KBM-7 (cell line): ENCODE measurements around the gene KIAA1586.
"Not testable (repeated sequence)": the region's sequence is repeated elsewhere in the genome, so short reads cannot be mapped to it uniquely, and the experiment has no call there.

Source experiments
- DNase-seq: peaks from one replicate; pipeline ENCODE4 v3.0.0-alpha.2; 2015
- in situ Hi-C: fragments of 300-500 bp; cut with MboI; formaldehyde crosslinking; loops from 2 replicates; pipeline ENCODE4 v1.14.3; 2020; ENCODE audit warnings: low sequenced_read_pairs, low pct_unique_long_range_greater_than_20kb, mixed read lengths

KIAA1586 gene, protein sequence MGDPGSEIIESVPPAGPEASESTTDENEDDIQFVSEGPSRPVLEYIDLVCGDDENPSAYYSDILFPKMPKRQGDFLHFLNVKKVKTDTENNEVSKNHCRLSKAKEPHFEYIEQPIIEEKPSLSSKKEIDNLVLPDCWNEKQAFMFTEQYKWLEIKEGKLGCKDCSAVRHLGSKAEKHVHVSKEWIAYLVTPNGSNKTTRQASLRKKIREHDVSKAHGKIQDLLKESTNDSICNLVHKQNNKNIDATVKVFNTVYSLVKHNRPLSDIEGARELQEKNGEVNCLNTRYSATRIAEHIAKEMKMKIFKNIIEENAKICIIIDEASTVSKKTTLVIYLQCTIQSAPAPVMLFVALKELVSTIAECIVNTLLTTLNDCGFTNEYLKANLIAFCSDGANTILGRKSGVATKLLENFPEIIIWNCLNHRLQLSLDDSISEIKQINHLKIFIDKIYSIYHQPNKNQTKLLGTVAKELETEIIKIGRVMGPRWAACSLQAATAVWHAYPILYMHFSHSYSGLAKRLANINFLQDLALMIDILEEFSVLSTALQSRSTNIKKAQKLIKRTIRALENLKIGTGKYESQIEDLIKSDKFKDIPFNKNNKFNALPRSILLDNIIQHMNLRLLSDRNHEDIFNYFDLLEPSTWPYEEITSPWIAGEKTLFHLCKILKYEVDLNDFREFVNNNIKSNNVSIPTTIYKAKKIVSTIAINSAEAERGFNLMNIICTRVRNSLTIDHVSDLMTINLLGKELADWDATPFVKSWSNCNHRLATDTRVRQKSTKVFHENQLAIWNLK

DNA sequence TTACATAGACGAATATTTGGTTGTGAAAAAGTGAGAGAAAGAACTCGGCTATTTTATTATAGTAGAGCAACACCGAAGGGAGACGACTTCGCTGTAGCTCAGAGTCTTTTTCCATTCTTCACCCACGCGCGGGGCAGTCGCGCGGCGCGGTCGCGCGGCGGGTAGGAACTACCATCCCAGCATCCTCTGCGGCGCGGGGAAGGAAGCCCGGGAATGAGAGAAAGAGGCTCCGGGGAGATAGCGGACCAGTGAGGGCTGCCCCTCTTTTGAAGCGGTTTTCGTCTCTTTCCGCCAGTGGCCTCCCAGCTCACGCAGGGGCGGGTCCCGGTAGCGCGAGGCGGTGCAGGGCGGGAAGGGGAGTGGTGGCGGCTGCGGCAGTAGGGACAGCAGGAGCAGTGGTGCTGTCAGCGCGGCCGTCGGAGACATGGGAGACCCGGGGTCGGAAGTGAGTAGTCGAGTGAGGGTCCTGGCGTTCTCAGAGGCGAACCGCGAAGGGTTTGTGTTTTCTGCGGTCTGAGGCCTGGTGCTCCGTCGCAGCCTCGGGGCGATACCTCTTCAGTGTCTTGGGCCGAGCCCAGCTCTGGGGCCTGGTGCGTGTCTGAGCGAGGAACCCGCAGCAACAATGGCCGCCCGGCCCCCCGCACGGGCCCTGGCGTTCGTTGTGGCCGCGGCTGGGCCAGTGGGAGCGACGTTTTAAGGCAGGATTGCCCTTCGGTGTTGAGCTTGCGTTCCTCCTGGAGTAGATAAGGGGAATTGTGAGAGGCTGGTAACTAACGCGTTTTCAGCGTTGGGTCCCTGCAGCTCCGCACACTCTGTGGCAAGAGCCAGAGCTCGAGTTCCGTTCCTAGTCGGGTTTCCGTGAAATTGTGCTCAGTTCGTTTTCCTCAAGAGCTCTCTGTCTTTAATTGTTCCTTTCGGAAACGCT is at the start of gene KIAA1586:
KIAA1586 (plus strand) TSS at position 362 of the 925 bp plus-strand sequence; CDS start at position 425, 63 bp downstream.
- in situ Hi-C loops: not testable (repeated sequence)
- peak; percentile 95 for DNase-seq

DNA sequence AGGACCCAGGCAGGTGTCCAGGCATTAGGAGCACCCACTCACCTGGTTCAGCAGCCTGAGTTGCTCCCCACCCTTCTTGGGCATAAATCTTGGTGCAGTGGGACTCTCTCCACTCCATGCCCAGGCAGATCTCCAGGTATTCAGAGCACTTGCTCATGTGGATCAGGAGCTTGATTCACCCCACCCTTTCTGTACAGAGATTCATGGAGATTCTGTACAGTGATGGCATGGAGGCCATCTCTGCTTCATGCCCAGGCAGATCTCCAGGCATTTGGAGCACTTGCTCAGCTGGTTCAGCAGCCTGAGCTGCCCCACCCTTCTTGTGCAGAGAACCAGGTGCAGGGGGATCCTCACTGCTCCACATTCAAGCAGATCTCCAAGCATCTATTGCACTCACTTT is 47.4 kb upstream of the KIAA1586 start:
- DNase-seq: no peak
- in situ Hi-C loops: no loop called here

GRCh38 chr6:56999748-57000147 is 46.7 kb upstream of the KIAA1586 start:
- DNase-seq: not testable (repeated sequence)

DNA sequence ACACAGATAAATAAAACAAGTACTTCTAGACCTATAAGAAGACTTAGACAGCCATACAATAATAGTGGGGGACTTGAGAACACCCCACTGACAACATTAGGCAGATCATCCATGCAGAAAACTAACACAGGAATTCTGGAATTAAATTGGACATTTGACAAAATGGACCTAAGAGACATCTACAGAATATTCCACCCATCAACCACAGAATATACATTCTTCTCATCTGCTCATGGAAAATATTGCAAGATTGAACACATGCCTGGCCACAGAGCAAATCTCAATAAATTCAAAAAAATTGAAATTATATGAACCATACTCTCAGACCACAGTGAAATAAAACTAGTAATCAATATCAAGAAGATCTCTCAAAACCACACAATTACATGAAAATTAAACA is 44.3 kb upstream of the KIAA1586 start:
- in situ Hi-C loops: no loop called here
- no peak for DNase-seq

More at GRCh38 chr6:56999748-57000147, 46.7 kb upstream of the KIAA1586 start:
- in situ Hi-C loops: not testable (repeated sequence)

- in situ Hi-C loops: no loop called here
- no peak for DNase-seq
Observed at GRCh38 chr6:57004292-57004691, 42.2 kb upstream of the KIAA1586 start.

GRCh38 chr6:57006101-57006500 is 40.4 kb upstream of the KIAA1586 start:
- DNase-seq: no peak
- in situ Hi-C loops: no loop called here

DNA sequence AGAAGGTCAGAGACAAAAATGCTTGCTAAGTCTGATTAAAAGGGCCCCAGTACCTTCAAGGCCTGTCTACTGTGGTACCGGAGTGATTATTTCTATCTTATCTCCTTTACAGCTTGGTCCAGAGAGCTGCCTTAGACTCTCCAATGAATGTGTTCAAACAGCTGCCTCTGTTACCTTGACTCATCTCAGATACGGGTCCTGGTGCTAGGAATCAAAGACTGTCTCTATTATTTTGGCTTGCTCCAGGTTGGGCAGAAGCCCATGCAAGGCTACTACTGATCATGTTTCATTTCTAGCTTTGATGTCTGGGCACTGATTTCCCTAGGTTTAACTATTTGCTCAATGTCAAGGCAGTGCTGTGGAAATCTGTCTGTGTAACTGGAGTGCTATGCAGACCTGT is 38.4 kb upstream of the KIAA1586 start:
- in situ Hi-C loops, DNase-seq: not testable (repeated sequence)

- DNase-seq: no peak
- in situ Hi-C loops: no loop called here
Observed at GRCh38 chr6:57013521-57013926, 33.0 kb upstream of the KIAA1586 start.

GRCh38 chr6:57017069-57017468 is 29.4 kb upstream of the KIAA1586 start:
- DNase-seq: no peak
- in situ Hi-C loops: no loop called here

- in situ Hi-C loops: no loop called here
- DNase-seq: no peak
Observed at GRCh38 chr6:57017841-57018240, 28.7 kb upstream of the KIAA1586 start.

DNA sequence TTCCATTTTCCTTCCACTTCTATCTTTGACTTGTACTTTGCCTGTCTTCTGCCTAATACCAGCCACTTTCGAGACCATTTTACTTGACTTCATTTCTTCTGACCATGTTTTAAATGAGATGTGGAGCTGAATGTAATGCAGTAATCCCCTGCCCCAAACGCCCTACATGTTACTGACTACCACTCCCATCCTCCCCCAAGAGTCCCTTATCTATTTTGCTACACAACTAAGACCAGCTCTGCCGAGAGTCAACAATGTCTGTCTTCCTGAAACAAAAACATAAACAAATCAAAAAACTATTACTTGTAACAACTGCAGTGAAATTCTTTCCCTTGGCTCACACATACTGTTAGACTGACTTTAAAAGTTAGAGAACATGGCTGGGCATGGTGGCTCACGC is 27.1 kb upstream of the KIAA1586 start:
- no peak for DNase-seq
- in situ Hi-C loops: no loop called here

DNA sequence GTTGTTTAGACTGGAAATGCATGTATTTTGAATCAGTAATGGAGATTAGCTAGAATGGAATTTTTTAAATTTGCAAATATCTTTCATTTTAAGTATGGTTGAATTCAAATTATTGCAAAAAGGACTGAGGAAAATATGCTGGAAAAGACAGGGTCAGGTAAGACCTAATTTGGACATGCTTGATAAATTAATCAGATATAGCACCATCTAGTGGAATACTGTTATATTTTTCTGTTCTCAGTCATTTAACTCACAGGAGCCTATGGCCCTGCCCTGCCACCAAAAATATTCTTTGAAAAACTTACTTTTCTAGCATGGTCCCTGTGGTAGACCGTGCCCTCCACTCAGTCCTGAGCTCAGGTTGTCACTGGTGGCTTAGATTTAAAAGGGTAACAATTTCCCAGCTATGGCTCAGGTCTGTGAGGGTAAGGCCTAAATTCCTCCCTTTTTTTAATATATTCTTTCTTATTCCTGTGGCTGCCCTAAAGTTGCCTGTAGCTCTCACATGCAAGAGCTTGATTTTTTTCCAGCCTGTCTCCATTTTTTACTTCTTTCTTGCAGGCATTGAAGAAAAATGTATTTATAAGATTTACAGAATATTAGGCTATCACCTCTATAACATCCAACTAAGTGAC is 25.3 kb upstream of the KIAA1586 start:
- peak; percentile 65 for DNase-seq
- in situ Hi-C loops: no loop called here

DNA sequence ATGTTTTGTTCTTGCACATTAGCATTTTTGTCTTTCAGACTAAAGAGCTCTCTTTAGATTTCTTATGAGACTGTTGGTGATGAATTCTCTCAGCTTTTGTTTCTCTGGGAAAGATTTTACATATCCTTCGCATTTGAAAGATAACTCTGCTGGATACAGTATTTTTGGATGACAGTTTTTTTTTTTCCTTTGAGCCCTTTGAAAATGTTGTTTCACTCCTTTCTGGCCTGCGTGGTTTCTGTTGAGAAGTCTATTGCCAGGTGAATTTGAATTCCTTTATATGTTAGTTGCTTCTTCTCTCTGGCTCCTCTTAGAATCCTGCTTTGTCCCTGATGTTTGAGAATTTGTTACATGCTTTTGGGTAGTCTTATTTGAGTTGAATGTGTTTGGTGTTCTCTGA is 22.2 kb upstream of the KIAA1586 start:
- no peak for DNase-seq
- in situ Hi-C loops: no loop called here

DNA sequence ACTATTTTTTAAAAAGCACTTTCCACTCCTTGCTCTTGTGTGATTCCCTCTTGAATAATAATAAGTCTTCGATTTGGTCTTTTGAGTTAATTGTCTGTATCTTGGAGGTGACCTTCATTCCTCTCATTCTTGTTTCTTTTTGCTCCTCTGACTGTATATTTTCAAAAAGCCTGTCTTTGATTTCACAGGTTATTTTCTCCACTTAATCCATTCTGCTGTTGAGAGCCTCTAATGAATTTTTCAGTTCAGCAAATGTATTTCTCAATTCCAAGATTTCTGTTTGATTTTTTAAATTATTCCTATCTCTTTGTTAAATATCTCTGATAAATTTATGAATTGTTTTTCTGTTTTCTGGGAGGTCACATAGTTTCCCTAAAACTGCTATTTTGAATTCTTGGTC is 21.7 kb upstream of the KIAA1586 start:
- no peak for DNase-seq
- in situ Hi-C loops: no loop called here

DNA sequence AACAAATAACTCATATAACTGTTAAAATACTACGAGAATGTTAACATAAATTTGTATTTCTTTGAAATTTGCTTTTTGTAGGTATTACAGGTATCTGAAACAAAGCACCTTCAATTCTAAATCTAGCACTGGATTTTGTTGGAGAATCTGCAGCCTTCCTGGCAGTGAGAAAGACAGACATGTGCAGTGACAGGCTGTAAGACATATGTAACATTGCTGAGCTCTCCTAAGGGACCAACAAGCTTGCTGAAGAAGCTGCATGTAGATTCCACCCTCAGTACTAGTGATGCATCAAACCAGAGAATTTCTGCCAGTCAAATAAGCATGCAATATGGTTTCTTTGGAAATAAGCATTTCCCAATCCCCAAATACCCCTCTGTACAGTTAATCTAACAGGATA is 20.5 kb upstream of the KIAA1586 start:
- DNase-seq: no peak
- in situ Hi-C loops: no loop called here

GRCh38 chr6:57027301-57027700 is 19.2 kb upstream of the KIAA1586 start:
- in situ Hi-C loops: no loop called here

DNA sequence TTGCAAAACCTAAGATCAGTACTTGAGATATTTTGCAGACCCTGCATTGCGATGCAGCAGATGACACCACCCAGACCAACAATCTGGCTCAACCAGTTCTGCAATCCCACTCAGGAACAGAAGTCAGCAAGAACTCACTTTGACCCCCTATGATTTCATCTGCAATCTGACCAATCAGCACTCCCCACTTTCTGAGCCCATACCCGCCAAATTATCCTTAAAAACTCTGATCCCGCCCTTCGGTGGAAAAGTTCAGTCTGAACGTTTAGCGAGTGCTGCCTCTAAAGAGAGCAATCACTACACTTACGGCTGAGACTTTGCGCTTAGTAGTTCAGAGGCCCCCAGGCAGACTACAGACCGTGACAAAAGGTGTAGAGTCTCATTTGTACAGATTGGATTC is 17.3 kb upstream of the KIAA1586 start:
- DNase-seq: no peak
- in situ Hi-C loops: no loop called here

More at GRCh38 chr6:57027301-57027700, 19.2 kb upstream of the KIAA1586 start:
- DNase-seq: no peak

GRCh38 chr6:57033228-57033627 is 13.3 kb upstream of the KIAA1586 start:
- in situ Hi-C loops: no loop called here
- DNase-seq: no peak

DNA sequence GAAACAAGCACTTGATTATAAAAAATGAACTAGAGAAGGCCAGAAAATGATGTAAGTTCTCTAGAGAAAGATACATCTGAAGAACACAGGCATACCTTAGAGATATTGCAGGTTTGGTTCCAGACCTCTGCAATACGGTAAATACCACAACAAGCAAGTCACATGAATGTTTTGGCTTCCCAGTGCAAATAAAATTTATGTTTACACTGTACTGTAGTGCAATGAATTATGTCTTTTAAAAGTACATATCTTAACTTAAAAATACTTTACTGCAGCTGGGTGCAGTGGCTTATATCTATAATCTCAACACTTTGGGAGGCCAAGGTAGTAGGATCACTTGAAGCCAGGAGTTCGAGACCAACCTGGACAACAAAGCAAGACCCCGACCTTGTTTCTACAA is 10.9 kb upstream of the KIAA1586 start:
- in situ Hi-C loops: no loop called here
- no peak for DNase-seq
